ENCODE results near the gene SYNGAP1.

GRCh38 chr6:33459226-33459625 is 39.4 kb downstream of the SYNGAP1 start:
- TF ChIP-seq, protein P1, sequence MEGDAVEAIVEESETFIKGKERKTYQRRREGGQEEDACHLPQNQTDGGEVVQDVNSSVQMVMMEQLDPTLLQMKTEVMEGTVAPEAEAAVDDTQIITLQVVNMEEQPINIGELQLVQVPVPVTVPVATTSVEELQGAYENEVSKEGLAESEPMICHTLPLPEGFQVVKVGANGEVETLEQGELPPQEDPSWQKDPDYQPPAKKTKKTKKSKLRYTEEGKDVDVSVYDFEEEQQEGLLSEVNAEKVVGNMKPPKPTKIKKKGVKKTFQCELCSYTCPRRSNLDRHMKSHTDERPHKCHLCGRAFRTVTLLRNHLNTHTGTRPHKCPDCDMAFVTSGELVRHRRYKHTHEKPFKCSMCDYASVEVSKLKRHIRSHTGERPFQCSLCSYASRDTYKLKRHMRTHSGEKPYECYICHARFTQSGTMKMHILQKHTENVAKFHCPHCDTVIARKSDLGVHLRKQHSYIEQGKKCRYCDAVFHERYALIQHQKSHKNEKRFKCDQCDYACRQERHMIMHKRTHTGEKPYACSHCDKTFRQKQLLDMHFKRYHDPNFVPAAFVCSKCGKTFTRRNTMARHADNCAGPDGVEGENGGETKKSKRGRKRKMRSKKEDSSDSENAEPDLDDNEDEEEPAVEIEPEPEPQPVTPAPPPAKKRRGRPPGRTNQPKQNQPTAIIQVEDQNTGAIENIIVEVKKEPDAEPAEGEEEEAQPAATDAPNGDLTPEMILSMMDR (IDR thresholded peaks at IDR 0.05; ENCODE audit: borderline replicate concordance, extremely low read depth, low read length, poor library complexity, severe bottlenecking) = no peak
- TF ChIP-seq EZH2 (IDR thresholded peaks at IDR 0.05; ENCODE audit: borderline replicate concordance, low read depth, low read length, severe bottlenecking) = no peak

All from DND-41 (cell line).